ENCODE measurements around the gene P4HA3. TPM values are rescaled to one million over a fixed set of nuclear protein-coding genes. Genes with fewer than 3 reads are reported as not detected.

The P4HA3 gene
- total and polyA plus RNA-seq, 9 of the 15 experiments (the other 6 are each of a cell fraction or from before 2014, with no cell fraction given): 0.01 to 0.03 TPM; not detected in 7

DNA sequence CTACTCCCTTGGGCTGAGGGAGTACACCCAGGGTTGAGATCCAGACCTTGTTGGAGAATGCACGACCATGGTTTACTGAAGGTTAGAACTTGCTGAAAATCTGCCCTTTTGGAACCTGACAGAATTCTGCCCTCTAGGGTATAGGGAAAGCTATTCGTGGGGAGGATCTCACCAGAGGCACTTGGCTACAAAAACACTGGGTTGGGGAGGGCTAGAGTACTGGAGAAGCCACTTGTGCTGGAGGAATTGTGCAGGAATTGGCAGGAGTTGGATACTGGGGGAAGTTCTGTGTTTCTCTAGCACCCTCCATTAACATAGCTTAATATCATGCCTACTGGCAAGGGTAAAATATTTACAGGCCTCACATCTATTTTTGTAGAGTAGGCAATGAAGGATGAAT lies 84.5 kb downstream of the P4HA3 start:
- H3K4me3 ChIP-seq: no peak overlapping the region
- H3K27ac ChIP-seq (ENCODE audit: extremely low read depth, low read depth, low read length): no peak overlapping the region
- ChIA-PET POLR2A (interaction anchor here (0.6 to 0.8 kb wide), 3 partner anchors 14 to 82 kb away, joined by 3 to 4 read pairs (median 3); no protein-coding TSS in a partner anchor), CTCF (ENCODE audit: low intra/inter-chr PET ratio) (interaction anchor here (0.7 kb wide), 1 partner anchor 120 kb away, joined by 3 read pairs; no protein-coding TSS in a partner anchor)
- no TSS peak for BruUV-seq (replicated peaks)
- H2AFZ ChIP-seq (ENCODE audit: low read depth, low read length): no peak overlapping the region
- H3K79me2 ChIP-seq (ENCODE audit: control insufficient read depth, insufficient read depth, low read length): no peaks in the 10 kb centered on the region; the same call in 1 of the 3 replicates
- intact Hi-C loops (cut with micrococcal nuclease) (no loop called here), in situ Hi-C loops (cut with MboI) (no loop called here)
- peaks cover 45% of the 10 kb centered on the region for H3K36me3 ChIP-seq (ENCODE audit: control insufficient read depth, insufficient read depth, low read length)
- no peaks in the 10 kb centered on the region for H4K20me1 ChIP-seq (replicated peaks; ENCODE audit: control insufficient read depth, insufficient read depth, low read length)
- WGBS (ENCODE audit: insufficient coverage, low coverage, missing lambda C conversion rate): 63% methylated on average over 2 of the region's 2 CpGs
- H3K9me3 ChIP-seq (replicated peaks; ENCODE audit: control insufficient read depth, insufficient read depth, low read depth, low read length): no peaks in the 10 kb centered on the region
- H3K9me1 ChIP-seq (ENCODE audit: control insufficient read depth, insufficient read depth, low read length): no peaks in the 10 kb centered on the region
- ATAC-seq: peak; percentile 80
- DNase-seq (ENCODE audit: extremely low read depth in 1 of 4, low spot score in 3 of 4): peak in 1 of 4 experiments; percentile 5
- H3K9ac ChIP-seq (ENCODE audit: insufficient read depth in 1 of 2, low read depth in 2 of 2, low read length in 2 of 2): no peak overlapping the region
- no peaks in the 10 kb centered on the region for H3K27me3 ChIP-seq (ENCODE audit: control insufficient read depth in 2 of 2, insufficient read depth in 2 of 2, low read length in 2 of 2)
- no peak for FAIRE-seq
- H3K4me2 ChIP-seq (ENCODE audit: insufficient read depth, low read length): no peak overlapping the region
- no peaks in the 10 kb centered on the region for H3K4me1 ChIP-seq (replicated peaks in 1 of 2; ENCODE audit: control insufficient read depth in 2 of 2, insufficient read depth in 2 of 2, low read length in 2 of 2)
- no peak for TF ChIP-seq PTTG1 (tag; IDR thresholded peaks at IDR 0.05; ENCODE audit: low read depth)
- no peak for TF ChIP-seq RHOXF2B (CRISPR knock-in tag; conservative IDR thresholded peaks at IDR 0.05)
- no peak for TF ChIP-seq PRMT5 (CRISPR knock-in tag; IDR thresholded peaks at IDR 0.05)
- TF ChIP-seq, protein P1, sequence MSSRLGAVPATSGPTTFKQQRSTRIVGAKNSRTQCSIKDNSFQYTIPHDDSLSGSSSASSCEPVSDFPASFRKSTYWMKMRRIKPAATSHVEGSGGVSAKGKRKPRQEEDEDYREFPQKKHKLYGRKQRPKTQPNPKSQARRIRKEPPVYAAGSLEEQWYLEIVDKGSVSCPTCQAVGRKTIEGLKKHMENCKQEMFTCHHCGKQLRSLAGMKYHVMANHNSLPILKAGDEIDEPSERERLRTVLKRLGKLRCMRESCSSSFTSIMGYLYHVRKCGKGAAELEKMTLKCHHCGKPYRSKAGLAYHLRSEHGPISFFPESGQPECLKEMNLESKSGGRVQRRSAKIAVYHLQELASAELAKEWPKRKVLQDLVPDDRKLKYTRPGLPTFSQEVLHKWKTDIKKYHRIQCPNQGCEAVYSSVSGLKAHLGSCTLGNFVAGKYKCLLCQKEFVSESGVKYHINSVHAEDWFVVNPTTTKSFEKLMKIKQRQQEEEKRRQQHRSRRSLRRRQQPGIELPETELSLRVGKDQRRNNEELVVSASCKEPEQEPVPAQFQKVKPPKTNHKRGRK (tag; IDR thresholded peaks at IDR 0.05): no peak
- TF ChIP-seq CTCF (IDR thresholded peaks at IDR 0.05 in 2 of 3, conservative IDR thresholded peaks at IDR 0.05 in 1 of 3; ENCODE audit: insufficient read depth in 2 of 3, low read depth in 1 of 3, low read length in 3 of 3): peak in 2 of 3 experiments; percentile 18 to 39; a peak in 3 of 6 replicates
- TF ChIP-seq ZNF318 (IDR thresholded peaks at IDR 0.05; ENCODE audit: borderline replicate concordance in 1 of 2, low read depth in 1 of 2): no peak
- no peak for TF ChIP-seq PHB2 (IDR thresholded peaks at IDR 0.05; ENCODE audit: low read depth)
- no peak for TF ChIP-seq IFI16 (CRISPR knock-in tag; IDR thresholded peaks at IDR 0.05)
